Hematopoietic multipotent progenitor cell (in vitro differentiated cells): ENCODE data around the gene KBTBD12. TPM values are rescaled to one million over a fixed set of nuclear protein-coding genes. Genes with fewer than 3 reads are reported as not detected.

Experiments
- DNase-seq, 3 donors: peaks; one replicate each; pipeline ENCODE4 v3.0.0-alpha.2; 2011 to 2015; ENCODE audit warnings: low read depth in 2 of 3, low spot score in 2 of 3
- small RNA-seq: library from RNA; depleted of rRNA; stranded (forward); fragments of <200 nt; gene quantifications from one replicate; pipeline ENCODE3, GENCODE V24; 2012
- total RNA-seq: library from RNA; depleted of rRNA; stranded (reverse); fragments of >200 nt; gene quantifications from one replicate; pipeline ENCODE4 v1.2.3, GENCODE V29; 2012

KBTBD12 gene
- total RNA-seq, 1 donor = 0.27 TPM

DNA sequence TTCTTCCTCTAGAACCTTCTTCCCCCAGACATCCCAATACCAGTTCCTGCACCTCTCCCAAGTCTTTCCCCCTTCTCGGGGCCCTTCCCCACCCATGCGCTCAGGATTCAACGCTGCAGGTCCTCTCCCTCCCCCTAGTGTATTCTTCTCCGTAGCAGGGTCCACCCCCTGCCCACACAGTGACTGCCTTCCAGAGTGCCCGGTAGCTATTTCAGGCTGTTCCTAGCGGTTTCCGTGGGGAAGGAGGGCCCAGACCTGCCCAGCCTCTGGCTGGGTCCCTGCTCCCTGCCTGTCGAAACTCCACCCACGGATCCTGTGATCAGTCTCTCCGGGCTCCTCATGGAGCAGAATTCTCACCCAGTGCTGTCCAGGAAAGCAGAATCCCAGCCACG is 92.0 kb downstream of the KBTBD12 start:
- no peak for DNase-seq

DNA sequence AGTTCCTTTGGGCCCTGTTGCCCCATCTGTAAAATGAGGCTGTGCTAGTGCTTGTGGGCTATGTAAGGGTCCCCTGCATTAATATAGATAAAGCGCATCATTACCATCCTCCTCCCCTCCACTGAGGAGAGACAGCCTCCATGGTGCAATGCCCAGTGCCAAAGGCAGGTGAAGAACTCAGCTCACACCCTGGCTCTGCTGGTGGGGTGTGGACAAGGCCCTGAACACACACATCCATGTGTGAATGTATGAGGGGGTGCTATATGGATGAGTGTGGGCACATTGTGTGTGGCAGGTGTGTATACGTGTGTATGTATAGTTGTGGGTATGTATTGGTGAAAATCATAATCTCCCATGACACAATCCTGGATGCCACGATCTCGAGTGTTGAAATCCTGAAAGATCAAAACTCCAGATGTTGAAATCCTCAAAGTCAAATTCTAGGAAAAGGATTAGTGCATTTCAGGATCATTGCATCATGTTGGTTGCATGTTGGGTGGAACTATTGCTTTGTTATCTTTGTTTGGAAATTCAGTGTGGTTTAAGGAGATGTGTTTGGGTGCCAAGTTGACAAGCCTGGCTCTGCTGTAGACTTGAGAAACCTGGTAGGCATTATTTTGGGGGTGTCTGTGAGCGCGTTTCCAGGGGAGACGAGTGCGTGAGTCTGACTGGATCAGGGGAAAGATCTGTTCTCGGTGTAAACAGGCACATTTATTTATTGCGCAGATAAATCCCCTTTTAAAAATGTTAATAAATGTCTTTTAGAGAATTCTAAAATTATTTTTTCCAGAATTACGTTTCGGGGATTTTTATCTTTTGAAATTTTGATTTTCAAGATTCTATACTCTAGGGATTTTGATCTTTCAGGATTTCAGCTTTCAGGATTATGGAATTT is 95.2 kb downstream of the KBTBD12 start:
- DNase-seq = no peak

DNA sequence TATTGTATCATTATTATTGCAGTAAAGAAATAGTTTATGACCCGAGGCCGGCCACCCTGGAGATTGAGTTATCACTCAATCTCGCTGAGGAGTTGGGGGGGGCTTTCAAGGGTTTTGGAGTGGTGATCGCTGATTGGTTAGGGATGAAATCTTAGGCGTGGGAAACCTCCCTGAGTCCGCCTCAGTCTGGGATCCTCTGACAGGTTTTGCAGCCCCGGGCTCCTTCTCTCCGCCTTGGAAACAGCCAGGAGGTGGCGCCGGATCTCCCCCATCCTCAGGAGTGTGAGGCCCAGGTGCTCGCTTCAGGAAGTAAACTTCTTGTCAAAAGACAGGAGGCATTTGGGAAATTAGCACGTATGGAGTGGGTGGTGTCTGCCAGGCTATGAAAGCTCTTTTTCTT is 96.1 kb downstream of the KBTBD12 start:
- peak in 1 of 3 donors; percentile 13 for DNase-seq

DNA sequence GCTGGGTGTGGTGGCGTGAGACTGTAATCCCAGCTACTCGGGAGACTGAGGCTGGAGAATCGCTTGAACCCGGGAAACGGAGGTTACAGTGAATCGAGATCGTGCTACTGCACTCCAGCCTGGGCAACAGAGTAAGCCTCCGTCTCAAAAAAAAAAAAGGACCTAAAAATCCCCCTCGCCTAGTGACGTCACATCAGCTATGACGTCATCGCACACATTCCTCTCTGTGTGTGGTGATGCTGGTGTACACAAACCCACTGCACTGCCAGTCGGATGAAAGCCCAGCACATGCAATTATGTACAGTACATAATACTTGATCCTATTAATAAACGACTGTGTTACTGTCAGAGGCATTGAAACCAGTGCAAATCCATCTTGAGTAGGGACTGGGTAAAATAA is 97.0 kb downstream of the KBTBD12 start:
- DNase-seq = no peak

DNA sequence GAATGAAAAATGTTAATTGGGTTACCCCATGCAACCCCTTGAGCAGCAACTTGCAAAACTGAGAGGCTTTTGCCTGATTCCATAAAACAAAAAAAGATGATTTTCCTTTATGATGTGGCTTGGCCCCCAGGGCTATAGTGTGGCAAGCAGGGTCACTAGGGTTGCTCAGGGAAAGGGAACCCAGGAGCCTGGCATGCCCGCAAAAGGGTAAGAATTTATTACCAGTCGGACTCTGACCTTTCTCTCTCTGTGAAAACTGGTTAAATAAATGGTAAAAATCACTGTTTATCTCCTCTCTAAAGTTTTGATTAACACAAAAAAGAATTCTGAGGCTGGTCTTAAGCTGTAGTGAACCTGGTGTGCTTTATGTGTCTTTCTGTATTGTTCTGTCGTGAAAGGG is 99.5 kb downstream of the KBTBD12 start:
- no peak for DNase-seq

DNA sequence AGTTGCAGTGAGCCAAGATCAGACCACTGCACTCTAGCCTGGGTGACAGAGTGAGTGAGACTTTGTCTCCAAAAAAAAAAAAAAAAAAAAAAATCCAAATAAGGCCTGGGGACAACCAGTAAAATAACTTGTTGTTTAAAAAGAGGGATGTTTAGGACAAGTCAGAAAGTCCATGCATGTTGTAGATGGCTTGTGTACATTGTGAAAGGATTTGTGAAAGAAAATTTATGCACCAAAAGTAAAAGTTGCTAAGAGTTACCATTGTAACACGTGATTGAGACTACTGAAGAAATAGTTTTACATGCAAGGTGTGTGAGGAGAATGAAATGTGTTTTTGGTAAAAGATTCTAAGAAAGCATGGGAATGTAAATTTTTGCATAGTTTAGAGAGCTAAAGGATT is 101.5 kb downstream of the KBTBD12 start:
- DNase-seq = no peak

DNA sequence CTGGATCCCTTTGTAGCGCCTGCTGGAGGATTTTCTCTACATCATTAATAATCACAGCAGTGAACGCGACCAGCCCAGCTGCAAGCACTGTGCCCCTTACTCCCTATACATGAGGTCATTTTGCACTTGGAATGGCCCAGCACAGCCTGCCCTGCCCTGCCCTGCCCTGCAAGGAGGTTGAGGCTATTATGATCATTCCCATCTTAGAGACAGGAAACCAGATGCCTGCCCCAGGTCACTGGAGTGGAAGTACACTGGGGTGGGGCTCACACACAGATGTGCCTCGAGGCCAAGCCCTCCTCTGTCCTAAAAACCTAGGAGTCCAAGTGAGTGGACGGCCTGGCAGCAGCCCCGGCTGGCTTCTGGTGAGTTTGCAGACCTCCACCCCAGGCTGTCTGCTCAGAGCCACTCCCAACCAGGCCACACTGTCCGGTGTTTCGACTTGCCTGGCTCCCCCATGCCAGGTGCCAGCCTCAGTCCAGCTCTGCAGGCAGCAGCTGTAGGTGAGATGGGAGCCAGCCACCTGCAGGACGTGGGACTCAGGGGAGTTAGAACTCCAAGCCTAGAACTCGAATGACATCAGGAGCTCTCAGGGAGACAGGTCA is 106.8 kb downstream of the KBTBD12 start:
- no peak for DNase-seq

DNA sequence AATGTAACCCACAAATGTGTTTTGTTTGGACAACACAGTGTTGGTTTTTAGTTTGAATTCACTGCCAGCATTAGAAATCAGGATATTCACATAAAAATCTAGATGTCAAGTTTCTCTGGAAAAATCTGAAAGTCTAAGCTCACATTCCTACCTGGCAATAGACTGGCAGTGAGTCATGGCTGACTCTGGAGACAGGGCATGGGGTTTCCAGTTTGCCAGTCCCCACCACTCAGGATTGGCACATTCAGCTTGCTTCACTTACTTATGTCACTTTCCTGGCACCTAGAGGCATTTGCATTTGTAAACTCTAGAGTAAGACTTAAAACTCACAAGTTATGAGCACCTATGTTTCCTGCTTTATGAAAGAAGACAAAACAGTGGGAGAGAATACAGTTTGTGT is 118.1 kb downstream of the KBTBD12 start:
- DNase-seq = no peak

DNA sequence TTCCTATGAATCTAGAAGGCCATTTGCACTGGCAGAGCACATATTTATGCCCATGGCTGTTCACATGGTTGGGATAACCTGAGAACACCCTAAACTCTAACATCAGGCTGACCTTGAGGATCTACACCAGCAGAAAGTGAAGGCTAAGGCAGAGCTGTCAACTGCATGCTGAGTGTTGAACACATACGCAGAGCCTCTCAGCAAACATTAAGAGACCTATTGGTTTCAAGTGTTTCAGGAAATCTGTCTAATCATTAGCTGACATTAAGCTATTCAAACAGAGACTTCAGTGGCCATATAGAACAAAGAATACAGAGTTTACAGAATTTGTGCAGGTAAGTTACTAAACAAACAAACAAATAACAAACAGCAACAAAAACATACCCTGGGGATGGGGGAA is 121.1 kb downstream of the KBTBD12 start:
- no peak for DNase-seq

Small RNA genes lying within 50 kb of the gene (small RNA-seq; reads per million reads assigned to genes)
- gene RNA5SP139 = not detected

Other genes with a start within 250 kb of the KBTBD12 start
- gene ABTB1, start 242.3 kb upstream of the KBTBD12 start, total RNA-seq = 42.5 TPM
- gene MGLL, start 92.7 kb upstream of the KBTBD12 start, total RNA-seq = 52.2 TPM
- gene SEC61A1, start 137.2 kb downstream of the KBTBD12 start, total RNA-seq = 133 TPM
- 47.9 TPM for gene RUVBL1, start 208.6 kb downstream of the KBTBD12 start, total RNA-seq
- gene EEFSEC, start 238.2 kb downstream of the KBTBD12 start, total RNA-seq = 27.5 TPM